ENCODE data around the gene NRM. TPM values are rescaled to one million over a fixed set of nuclear protein-coding genes. Genes with fewer than 3 reads are reported as not detected.

Gene NRM
- total RNA-seq, 2 donors from 2014 or later, result 2.2 to 4.2 TPM

DNA sequence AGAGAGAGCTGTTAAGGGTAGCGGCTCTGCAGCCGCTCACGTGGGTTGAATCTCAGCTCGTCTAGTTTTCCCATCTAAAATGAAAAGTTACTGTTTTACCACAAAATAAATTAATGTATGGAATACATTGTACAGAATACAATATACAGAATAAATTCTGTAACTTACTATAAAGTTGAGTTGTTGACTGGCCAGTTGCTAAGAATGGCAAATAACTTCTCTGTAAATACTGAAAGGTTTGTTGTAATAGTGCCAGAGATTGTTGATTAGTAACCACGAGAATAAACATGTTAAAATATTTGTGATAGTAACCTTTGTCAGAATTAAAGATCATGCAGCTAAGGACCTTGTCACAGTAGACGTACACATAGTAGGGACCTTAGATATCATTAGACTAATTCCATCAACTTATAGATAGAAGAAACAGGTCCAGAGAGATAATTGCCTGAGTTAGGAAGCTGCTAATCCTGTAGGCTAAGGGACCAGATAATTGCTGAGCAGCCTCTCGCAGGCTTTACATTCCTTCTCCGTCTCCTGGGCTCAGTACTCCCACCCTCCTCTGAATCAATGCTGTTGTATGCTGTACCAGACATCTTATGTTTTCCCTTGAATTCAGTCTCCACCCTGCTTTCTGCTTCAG lies 544 bp upstream of the NRM start:
- H3K27me3 ChIP-seq, result no peaks in the 10 kb centered on the region
- H3K27ac ChIP-seq, result peak overlapping the region; percentile 86 to 90
- peak overlapping the region; percentile 60 to 67 for H3K4me3 ChIP-seq
- peaks cover 0 to 38% of the 10 kb centered on the region in 2 donors for H3K4me1 ChIP-seq
- no peaks in the 10 kb centered on the region for H3K36me3 ChIP-seq
- no peak for DNase-seq (ENCODE audit: low spot score)
- TF ChIP-seq CTCF (IDR thresholded peaks at IDR 0.05), result no peak
- no peaks in the 10 kb centered on the region for H3K9me3 ChIP-seq

DNA sequence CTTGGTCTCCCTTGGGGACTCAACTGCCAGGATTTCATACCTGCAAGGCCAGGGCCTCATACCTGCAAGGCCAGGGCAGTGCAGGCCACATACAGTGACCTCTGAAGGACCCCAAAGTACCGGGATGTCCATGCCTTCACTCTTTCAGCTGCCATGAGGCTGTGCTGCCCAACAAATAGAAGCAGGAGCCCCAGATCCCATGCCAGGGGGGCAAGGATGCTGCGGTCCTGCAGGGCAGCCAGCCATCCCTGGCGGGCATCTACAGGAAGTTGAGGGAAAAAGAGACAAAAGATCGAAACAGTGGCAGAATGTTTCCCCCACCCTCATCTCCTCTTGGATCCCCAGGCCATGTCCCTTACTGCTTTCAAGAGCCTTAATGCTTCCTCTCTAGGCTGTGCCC lies 799 bp downstream of the NRM start:
- H3K27me3 ChIP-seq, result no peaks in the 10 kb centered on the region
- TF ChIP-seq CTCF (IDR thresholded peaks at IDR 0.05), result no peak
- no peaks in the 10 kb centered on the region for H3K9me3 ChIP-seq
- H3K4me3 ChIP-seq, result peak overlapping the region in 1 of 2 donors; percentile 67
- peaks cover 5% of the 10 kb centered on the region for H3K36me3 ChIP-seq
- DNase-seq (ENCODE audit: low spot score), result no peak
- peak overlapping the region; percentile 86 to 90 for H3K27ac ChIP-seq
- peaks cover 0 to 51% of the 10 kb centered on the region in 2 donors for H3K4me1 ChIP-seq

DNA sequence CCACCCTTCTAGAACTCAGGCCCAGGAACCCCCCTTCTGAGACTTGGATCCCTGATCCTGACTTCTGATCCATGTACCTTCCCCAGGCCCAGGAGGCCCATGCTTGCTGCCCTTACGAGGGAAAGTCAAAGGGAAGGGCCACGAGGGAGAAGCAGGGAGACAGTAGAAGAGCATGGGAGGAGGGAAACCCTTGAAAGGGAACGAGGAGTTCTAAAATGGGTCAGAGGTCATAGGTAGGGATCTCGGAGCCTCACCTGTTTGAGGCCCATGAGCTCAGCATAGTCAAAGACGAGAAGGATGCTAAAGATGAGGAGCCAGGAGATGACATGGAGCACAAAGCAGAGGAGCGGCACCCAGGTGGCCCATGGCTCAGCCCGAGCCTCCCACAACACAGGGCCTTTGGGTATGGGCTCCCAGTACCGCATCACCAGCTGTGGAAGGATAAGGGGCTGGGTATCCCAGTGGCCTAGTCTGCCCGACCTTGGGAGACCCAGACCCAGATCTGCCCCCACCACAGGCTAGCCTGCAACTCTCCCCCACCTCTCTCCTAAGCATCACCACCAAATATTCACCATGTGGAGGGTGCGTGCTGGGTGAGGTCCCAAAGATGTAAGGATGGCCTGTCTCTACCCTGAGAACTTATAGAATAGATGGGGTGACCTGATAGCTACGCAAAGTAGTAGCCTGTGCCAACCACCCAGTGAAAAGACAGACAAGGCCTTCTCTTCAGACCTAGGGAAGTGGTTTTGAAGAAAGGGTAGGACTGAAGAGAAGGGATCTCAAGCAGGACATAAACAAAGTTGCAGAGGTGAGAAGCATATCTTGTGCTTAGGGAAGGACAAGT lies 1.5 kb downstream of the NRM start:
- Histone ChIP-seq H3K9me3 (no peaks in the 10 kb centered on the region), H3K36me3 (peaks cover 10% of the 10 kb centered on the region), H3K27ac (peak overlapping the region; percentile 99), H3K27me3 (no peaks in the 10 kb centered on the region), H3K4me1 (peaks cover 0 to 58% of the 10 kb centered on the region in 2 donors), H3K4me3 (no peak overlapping the region)
- TF ChIP-seq CTCF (IDR thresholded peaks at IDR 0.05), result no peak
- DNase-seq (ENCODE audit: low spot score), result no peak

DNA sequence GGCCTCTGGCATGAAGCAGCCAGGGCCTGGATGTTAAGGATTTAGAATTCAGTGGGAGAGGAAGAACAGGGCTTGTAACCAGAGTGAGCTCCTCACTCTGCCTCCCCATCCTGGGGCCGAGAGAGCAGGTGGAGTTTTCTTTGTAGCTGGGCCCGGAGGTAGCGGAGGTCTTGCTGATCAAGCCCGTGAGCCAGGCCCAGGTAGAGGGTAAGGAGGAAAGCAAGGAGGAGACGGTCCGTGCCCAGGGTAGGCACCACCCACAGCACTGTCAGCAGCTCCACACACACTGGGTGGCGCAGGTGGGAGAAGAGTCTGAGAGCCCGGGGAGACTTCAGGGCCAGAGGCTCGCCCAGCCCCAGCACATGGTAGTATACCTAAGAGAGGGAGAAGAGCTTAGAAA lies 2.2 kb downstream of the NRM start:
- peaks cover 0 to 65% of the 10 kb centered on the region in 2 donors for H3K4me1 ChIP-seq
- H3K27ac ChIP-seq, result peak overlapping the region; percentile 99
- H3K36me3 ChIP-seq, result peaks cover 10% of the 10 kb centered on the region
- DNase-seq (ENCODE audit: low spot score), result no peak
- H3K4me3 ChIP-seq, result peak overlapping the region in 1 of 2 donors; percentile 90
- no peaks in the 10 kb centered on the region for H3K9me3 ChIP-seq
- no peak for TF ChIP-seq CTCF (IDR thresholded peaks at IDR 0.05)
- no peaks in the 10 kb centered on the region for H3K27me3 ChIP-seq

- TF ChIP-seq CTCF (IDR thresholded peaks at IDR 0.05), result peak in 1 of 2 donors; percentile 60
- no peaks in the 10 kb centered on the region for H3K27me3 ChIP-seq
- peaks cover 0 to 72% of the 10 kb centered on the region in 2 donors for H3K4me1 ChIP-seq
- peak overlapping the region; percentile 99 for H3K27ac ChIP-seq
- no peaks in the 10 kb centered on the region for H3K9me3 ChIP-seq
- peaks cover 10% of the 10 kb centered on the region for H3K36me3 ChIP-seq
- H3K4me3 ChIP-seq, result peak overlapping the region; percentile 83 to 90
- DNase-seq (ENCODE audit: low spot score), result no peak
These were observed 2.9 kb downstream of the NRM start for GRCh38 chr6:30687659-30688431.
